H9 (cell line): ENCODE data around the gene LMO3. TPM values are rescaled to one million over a fixed set of nuclear protein-coding genes. Genes with fewer than 3 reads are reported as not detected.

Experiments
- DNase-seq: peaks from one replicate; pipeline ENCODE4 v3.0.0-alpha.2; 2017
- H2AFZ ChIP-seq: one replicate; pipeline ENCODE4 v1.6.1; 2013; ENCODE audit warnings: mild to moderate bottlenecking, low read length, control low read depth, moderate library complexity
- H2AK5ac ChIP-seq: 2 replicates; pipeline ENCODE4 v1.6.1; 2013; ENCODE audit warnings: low read length, control low read depth, mixed read lengths; ENCODE audit not compliant: insufficient read length
- H2BK120ac ChIP-seq: one replicate; pipeline ENCODE4 v1.6.1; 2013; ENCODE audit warnings: low read depth, mild to moderate bottlenecking, low read length, control low read depth, inconsistent platforms; ENCODE audit not compliant: poor library complexity, severe bottlenecking
- H2BK12ac ChIP-seq: 2 replicates; pipeline ENCODE4 v1.6.1; 2013; ENCODE audit warnings: low read length, control low read depth, mixed read lengths, low read depth; ENCODE audit not compliant: insufficient read length
- H2BK15ac ChIP-seq: 2 replicates; pipeline ENCODE4 v1.6.1; 2013; ENCODE audit warnings: low read depth, low read length, control low read depth
- H2BK20ac ChIP-seq: one replicate; pipeline ENCODE4 v1.6.1; 2013; ENCODE audit warnings: low read depth, mild to moderate bottlenecking, low read length, control low read depth, inconsistent platforms; ENCODE audit not compliant: poor library complexity, severe bottlenecking
- H2BK5ac ChIP-seq: 2 replicates; pipeline ENCODE4 v1.6.1; 2013; ENCODE audit warnings: low read length, control low read depth, mixed read lengths; ENCODE audit not compliant: insufficient read length
- H3K14ac ChIP-seq: 2 replicates; pipeline ENCODE4 v1.6.1; 2013; ENCODE audit warnings: low read length, control low read depth; ENCODE audit not compliant: insufficient read depth
- H3K18ac ChIP-seq: 2 replicates; pipeline ENCODE4 v1.6.1; 2013; ENCODE audit warnings: low read depth, mild to moderate bottlenecking, mixed read lengths, low read length, control low read depth; ENCODE audit not compliant: insufficient read length
- H3K23ac ChIP-seq: 2 replicates; pipeline ENCODE4 v1.6.1; 2013; ENCODE audit warnings: low read length, control low read depth, mixed read lengths, low read depth; ENCODE audit not compliant: insufficient read length
- H3K23me2 ChIP-seq: 2 replicates; pipeline ENCODE4 v1.6.1; 2013; ENCODE audit warnings: low read depth, mild to moderate bottlenecking, mixed read lengths, low read length, control low read depth; ENCODE audit not compliant: insufficient read length, poor library complexity, severe bottlenecking
- H3K27ac ChIP-seq: 2 replicates; pipeline ENCODE4 v1.5.1; 2013; ENCODE audit warnings: low read length, control low read depth, mixed read lengths, low read depth; ENCODE audit not compliant: insufficient read length
- H3K27me3 ChIP-seq: 2 replicates; pipeline ENCODE4 v1.6.1; 2013; ENCODE audit warnings: low read length, control low read depth, inconsistent platforms; ENCODE audit not compliant: insufficient read depth
- H3K4ac ChIP-seq: 2 replicates; pipeline ENCODE4 v1.6.1; 2013; ENCODE audit warnings: low read depth, mild to moderate bottlenecking, control low read depth, inconsistent platforms, low read length, moderate library complexity
- H3K4me1 ChIP-seq: 2 replicates; pipeline ENCODE4 v1.6.1; 2013; ENCODE audit warnings: low read length, control low read depth, inconsistent platforms; ENCODE audit not compliant: insufficient read depth
- H3K4me2 ChIP-seq: 2 replicates; pipeline ENCODE4 v1.6.1; 2013; ENCODE audit warnings: low read length, control low read depth, mixed read lengths; ENCODE audit not compliant: insufficient read length, insufficient read depth
- H3K56ac ChIP-seq: 2 replicates; pipeline ENCODE4 v1.6.1; 2013; ENCODE audit warnings: low read depth, mild to moderate bottlenecking, mixed read lengths, low read length, control low read depth; ENCODE audit not compliant: insufficient read length
- H3K79me1 ChIP-seq: 2 replicates; pipeline ENCODE4 v1.6.1; 2013; ENCODE audit warnings: low read depth, mild to moderate bottlenecking, moderate library complexity, low read length, control low read depth, inconsistent platforms; ENCODE audit not compliant: insufficient read depth, poor library complexity, severe bottlenecking
- H3K79me2 ChIP-seq: 2 replicates; pipeline ENCODE4 v1.6.1; 2013; ENCODE audit warnings: low read length, control low read depth, inconsistent platforms; ENCODE audit not compliant: insufficient read depth
- H3K9ac ChIP-seq: 2 replicates; pipeline ENCODE4 v1.6.1; 2013; ENCODE audit warnings: low read length, control low read depth, mixed read lengths; ENCODE audit not compliant: insufficient read length; ENCODE audit errors: extremely low read depth
- H3K9me3 ChIP-seq: one replicate; pipeline ENCODE4 v1.6.1; 2013; ENCODE audit warnings: low read depth, low read length, inconsistent platforms; ENCODE audit not compliant: control insufficient read depth
- H3T11ph ChIP-seq: one replicate; pipeline ENCODE4 v1.6.1; 2013; ENCODE audit warnings: mild to moderate bottlenecking, low read length, control low read depth, inconsistent platforms
- H4K20me1 ChIP-seq: one replicate; pipeline ENCODE4 v1.6.1; 2013; ENCODE audit not compliant: control insufficient read depth, insufficient read length, insufficient read depth
- H4K5ac ChIP-seq: 2 replicates; pipeline ENCODE4 v1.6.1; 2013; ENCODE audit warnings: low read depth, mild to moderate bottlenecking, mixed read lengths, low read length, control low read depth; ENCODE audit not compliant: insufficient read length
- H4K8ac ChIP-seq: replicated peaks from 2 replicates; pipeline ENCODE4 v1.6.1; 2013; ENCODE audit warnings: low read length, control low read depth, mixed read lengths, low read depth; ENCODE audit not compliant: insufficient read length
- H4K91ac ChIP-seq: 2 replicates; pipeline ENCODE4 v1.6.1; 2013; ENCODE audit warnings: low read depth, mild to moderate bottlenecking, moderate library complexity, mixed read lengths, low read length, control low read depth; ENCODE audit not compliant: insufficient read length
- H3K27ac Mint-ChIP-seq, 3 experiments: 2 replicates in 2 of 3; 3 replicates in 1 of 3; pipeline ENCODE4 v1.8.0; 2020 to 2021; ENCODE audit warnings: mixed read lengths in 3 of 3, mild to moderate bottlenecking in 1 of 3, moderate library complexity in 1 of 3
- H3K27me3 Mint-ChIP-seq: 2 replicates; pipeline ENCODE4 v1.8.0; 2021; ENCODE audit warnings: low read depth, mild to moderate bottlenecking, moderate library complexity, mixed read lengths
- H3K36me3 Mint-ChIP-seq, 3 experiments: 2 replicates in 2 of 3; 3 replicates in 1 of 3; pipeline ENCODE4 v1.8.0; 2020 to 2021; ENCODE audit warnings: low read depth in 3 of 3, mixed read lengths in 3 of 3; ENCODE audit not compliant: insufficient read depth in 1 of 3
- H3K4me1 Mint-ChIP-seq, 2 experiments: 2 replicates each; pipeline ENCODE4 v1.8.0; 2020; ENCODE audit warnings: mixed read lengths in 2 of 2
- H3K4me3 Mint-ChIP-seq, 2 experiments: 2 replicates in 1 of 2; 3 replicates in 1 of 2; pipeline ENCODE4 v1.8.0; 2020 to 2021; ENCODE audit warnings: mild to moderate bottlenecking in 2 of 2, mixed read lengths in 2 of 2, moderate library complexity in 1 of 2
- H3K9me3 Mint-ChIP-seq, 2 experiments: 2 replicates in 1 of 2; 3 replicates in 1 of 2; pipeline ENCODE4 v1.8.0; 2020; ENCODE audit warnings: mild to moderate bottlenecking in 2 of 2, mixed read lengths in 2 of 2, moderate library complexity in 1 of 2
- WGBS: extraction: QIAGEN DNeasy Blood & Tissue Kit; methylation state at CpG from one replicate; pipeline ENCODE4 v1.1.7; 2013; ENCODE audit warnings: missing lambda C conversion rate, low lambda C conversion rate, mixed read lengths; ENCODE audit not compliant: insufficient read length; ENCODE audit errors: extremely low coverage; 5-methylcytosine and 5-hydroxymethylcytosine counted together
- total RNA-seq: library from RNA; stranded (reverse); gene quantifications from 2 replicates; pipeline ENCODE4 v1.2.1, GENCODE V29; 2021
- TF ChIP-seq, protein P1 (sequence below): fragments of 200-600 bp; sonication (generic); conservative IDR thresholded peaks from 3 replicates; pipeline ENCODE4 v1.8.0; 2021; ENCODE audit warnings: antibody characterized with exemption, mild to moderate bottlenecking

The LMO3 gene
- total RNA-seq, 1 experiment from 2014 or later: not detected

DNA sequence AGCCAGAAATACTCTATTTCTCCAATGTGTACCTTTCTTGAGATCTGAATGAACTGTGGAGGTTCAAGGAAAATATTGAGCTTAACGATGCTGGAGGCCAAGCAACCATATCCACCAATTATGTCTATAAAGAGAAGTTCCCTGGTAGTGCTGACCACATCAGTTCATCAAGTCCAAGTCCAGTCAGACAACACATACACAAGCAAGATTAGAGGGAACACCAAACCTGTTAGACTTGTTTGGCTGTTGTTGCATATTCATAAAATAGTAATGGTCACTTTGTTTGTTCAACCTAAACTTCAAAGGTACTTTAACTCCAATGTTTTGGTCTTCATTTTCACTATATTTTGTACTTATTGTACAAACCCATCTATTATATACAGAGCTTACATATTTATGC is 81.6 kb downstream of the LMO3 start:
- Mint-ChIP-seq H3K27me3 (no peaks in the 10 kb centered on the region), H3K9me3 (no peaks in the 10 kb centered on the region), H3K4me1 (peaks cover 6 to 7% of the 10 kb centered on the region in 2 experiments; a peak in 2 of 4 replicates), H3K4me3 (no peak overlapping the region), H3K36me3 (no peaks in the 10 kb centered on the region), H3K27ac (no peak overlapping the region)
- no peaks in the 10 kb centered on the region for H3K23me2 ChIP-seq
- H3K23ac ChIP-seq: no peak overlapping the region
- DNase-seq: no peak
- H3K4me1 ChIP-seq: no peaks in the 10 kb centered on the region
- H4K20me1 ChIP-seq: no peaks in the 10 kb centered on the region
- no peak overlapping the region for H2BK5ac ChIP-seq
- no peaks in the 10 kb centered on the region for H3K27me3 ChIP-seq
- no peak overlapping the region for H3K4me2 ChIP-seq
- H4K91ac ChIP-seq: no peak overlapping the region
- H3K27ac ChIP-seq: no peak overlapping the region
- H3K14ac ChIP-seq: no peak overlapping the region
- H2AFZ ChIP-seq: no peak overlapping the region
- no peak overlapping the region for H3K56ac ChIP-seq
- H4K8ac ChIP-seq: no peak overlapping the region
- H3K79me2 ChIP-seq: no peaks in the 10 kb centered on the region
- no CpG with 5 or more reads among the region's 1 CpG for WGBS
- no peak overlapping the region for H2AK5ac ChIP-seq
- no peak overlapping the region for H4K5ac ChIP-seq
- H3K18ac ChIP-seq: no peak overlapping the region
- H2BK120ac ChIP-seq: no peak overlapping the region
- no peak overlapping the region for H2BK12ac ChIP-seq
- H2BK15ac ChIP-seq: no peak overlapping the region
- no peak overlapping the region for H3K9ac ChIP-seq
- H2BK20ac ChIP-seq: no peak overlapping the region
- H3K79me1 ChIP-seq: no peaks in the 10 kb centered on the region
- no peak overlapping the region for H3K4ac ChIP-seq
- H3T11ph ChIP-seq: no peak overlapping the region
- H3K9me3 ChIP-seq: no peaks in the 10 kb centered on the region
- TF ChIP-seq, protein P1, sequence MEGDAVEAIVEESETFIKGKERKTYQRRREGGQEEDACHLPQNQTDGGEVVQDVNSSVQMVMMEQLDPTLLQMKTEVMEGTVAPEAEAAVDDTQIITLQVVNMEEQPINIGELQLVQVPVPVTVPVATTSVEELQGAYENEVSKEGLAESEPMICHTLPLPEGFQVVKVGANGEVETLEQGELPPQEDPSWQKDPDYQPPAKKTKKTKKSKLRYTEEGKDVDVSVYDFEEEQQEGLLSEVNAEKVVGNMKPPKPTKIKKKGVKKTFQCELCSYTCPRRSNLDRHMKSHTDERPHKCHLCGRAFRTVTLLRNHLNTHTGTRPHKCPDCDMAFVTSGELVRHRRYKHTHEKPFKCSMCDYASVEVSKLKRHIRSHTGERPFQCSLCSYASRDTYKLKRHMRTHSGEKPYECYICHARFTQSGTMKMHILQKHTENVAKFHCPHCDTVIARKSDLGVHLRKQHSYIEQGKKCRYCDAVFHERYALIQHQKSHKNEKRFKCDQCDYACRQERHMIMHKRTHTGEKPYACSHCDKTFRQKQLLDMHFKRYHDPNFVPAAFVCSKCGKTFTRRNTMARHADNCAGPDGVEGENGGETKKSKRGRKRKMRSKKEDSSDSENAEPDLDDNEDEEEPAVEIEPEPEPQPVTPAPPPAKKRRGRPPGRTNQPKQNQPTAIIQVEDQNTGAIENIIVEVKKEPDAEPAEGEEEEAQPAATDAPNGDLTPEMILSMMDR: no peak
